Motor neuron (in vitro differentiated cells): ENCODE data around the gene RRP1B. TPM values are rescaled to one million over a fixed set of nuclear protein-coding genes. Genes with fewer than 3 reads are reported as not detected.
A peak's percentile ranks its signal among the peaks of the same experiment; 100 is the strongest.

Source experiments
- ATAC-seq, 8 experiments: fragments of 200-7000 bp; cut with Tn5 transposase; replicated peaks in 6 of 8; 2 replicates each; pipeline ENCODE4 v1.8.0; 2021; ENCODE audit warnings: mild to moderate bottlenecking in 8 of 8, moderate library complexity in 8 of 8
- H3K27ac ChIP-seq, 2 donors: fragments of 250-450 bp; sonication (Bioruptor Pico); 2 replicates each; pipeline ENCODE4 v1.9.0; 2021; ENCODE audit warnings: antibody characterized with exemption in 2 of 2, mild to moderate bottlenecking in 2 of 2, moderate library complexity in 1 of 2
- H3K4me1 ChIP-seq, 2 donors: fragments of 250-450 bp; sonication (Bioruptor Pico); replicated peaks in 1 of 2; 2 replicates each; pipeline ENCODE4 v1.6.1; 2021; ENCODE audit warnings: antibody characterized with exemption in 2 of 2, mild to moderate bottlenecking in 2 of 2, moderate library complexity in 1 of 2
- H3K4me3 ChIP-seq, 5 donors: fragments of 250-450 bp; sonication (Bioruptor Pico); 2 replicates each; pipeline ENCODE4 v1.9.0; 2021; ENCODE audit warnings: antibody characterized with exemption in 5 of 5, mild to moderate bottlenecking in 5 of 5, moderate library complexity in 4 of 5
- WGBS, 10 experiments: fragments of 450-650 bp; shearing (Covaris generic); methylation state at CpG; one replicate each; pipeline ENCODE4 v1.0.0; 2022; 5-methylcytosine and 5-hydroxymethylcytosine counted together
- in situ Hi-C, 9 experiments: fragments of 400-800 bp; cut with MboI; loops; one replicate each; pipeline ENCODE4 v1.15.0; 2021; ENCODE audit warnings: low sequenced_read_pairs in 9 of 9, low pct_unique_long_range_greater_than_20kb in 2 of 9; ENCODE audit not compliant: unreplicated experiment in 9 of 9
- total RNA-seq, 8 experiments: library from RNA; unstranded; fragments of 300-600 nt; gene quantifications; 2 replicates each; pipeline versions ENCODE4 v1.2.3 to v1.2.4, GENCODE V29; 2022

The RRP1B gene
- total RNA-seq, 8 experiments from 2014 or later = 14.0 to 45.9 (median 23.5) TPM

GRCh38 chr21:43626390-43626789, 33.0 kb upstream of the RRP1B start:
- Histone ChIP-seq H3K27ac (no peak overlapping the region), H3K4me3 (no peak overlapping the region), H3K4me1 (no peaks in the 10 kb centered on the region)
- ATAC-seq = no peak
- in situ Hi-C loops = no loop called here
- 0 to 100% (median 55%) methylated on average over 1 to 3 of the region's 3 CpGs for WGBS, 10 experiments

GRCh38 chr21:43627527-43627926, 31.8 kb upstream of the RRP1B start:
- in situ Hi-C loops = no loop called here
- no peak for ATAC-seq
- WGBS, 10 experiments = 27 to 100% (median 55%) methylated on average over 1 to 2 of the region's 2 CpGs; no CpG with 5 or more reads in 2 of the 10 experiments
- no peak overlapping the region for H3K27ac ChIP-seq
- H3K4me1 ChIP-seq = no peaks in the 10 kb centered on the region
- no peak overlapping the region for H3K4me3 ChIP-seq

- no peak overlapping the region for H3K27ac ChIP-seq
- ATAC-seq = no peak
- peaks cover 2 to 5% of the 10 kb centered on the region in 2 donors for H3K4me1 ChIP-seq
- in situ Hi-C loops = no loop called here
- 70 to 100% (median 87%) methylated on average over 2 to 7 of the region's 14 CpGs; no CpG with 5 or more reads in 1 of the 10 experiments for WGBS, 10 experiments
- no peak overlapping the region for H3K4me3 ChIP-seq
Measured at GRCh38 chr21:43631411-43632107, 27.8 kb upstream of the RRP1B start.

- peaks cover 2 to 5% of the 10 kb centered on the region in 2 donors for H3K4me1 ChIP-seq
- ATAC-seq = no peak
- in situ Hi-C loops = no loop called here
- WGBS, 10 experiments = 79 to 100% (median 86%) methylated on average over 1 to 3 of the region's 5 CpGs; no CpG with 5 or more reads in 7 of the 10 experiments
- H3K27ac ChIP-seq = no peak overlapping the region
- no peak overlapping the region for H3K4me3 ChIP-seq
Measured at GRCh38 chr21:43632373-43632905, 26.9 kb upstream of the RRP1B start.

GRCh38 chr21:43634618-43635017, 24.7 kb upstream of the RRP1B start:
- 33 to 83% (median 61%) methylated on average over 2 to 5 of the region's 5 CpGs; no CpG with 5 or more reads in 2 of the 10 experiments for WGBS, 10 experiments
- Histone ChIP-seq H3K4me3 (no peak overlapping the region), H3K4me1 (peaks cover 2 to 5% of the 10 kb centered on the region in 2 donors), H3K27ac (no peak overlapping the region)
- in situ Hi-C loops = no loop called here
- ATAC-seq = peak in 7 of 8 experiments; percentile 43 to 73 (median 65)

GRCh38 chr21:43635436-43635835, 23.9 kb upstream of the RRP1B start:
- peak in 2 of 8 experiments; percentile 78 to 79 for ATAC-seq
- WGBS, 10 experiments = 34 to 100% (median 93%) methylated on average over 1 to 7 of the region's 7 CpGs
- Histone ChIP-seq H3K4me1 (peaks cover 2 to 5% of the 10 kb centered on the region in 2 donors), H3K27ac (no peak overlapping the region), H3K4me3 (no peak overlapping the region)
- in situ Hi-C loops = no loop called here

- 85 to 100% (median 100%) methylated on average over 1 to 3 of the region's 3 CpGs; no CpG with 5 or more reads in 1 of the 10 experiments for WGBS, 10 experiments
- Histone ChIP-seq H3K4me1 (peaks cover 2 to 5% of the 10 kb centered on the region in 2 donors), H3K27ac (no peak overlapping the region), H3K4me3 (no peak overlapping the region)
- in situ Hi-C loops = no loop called here
- ATAC-seq = no peak
Measured at GRCh38 chr21:43637530-43638158, 21.7 kb upstream of the RRP1B start.

GRCh38 chr21:43639470-43640353, 19.6 kb upstream of the RRP1B start:
- Histone ChIP-seq H3K4me1 (peaks cover 0 to 2% of the 10 kb centered on the region in 2 donors), H3K27ac (no peak overlapping the region), H3K4me3 (no peak overlapping the region)
- in situ Hi-C loops = no loop called here
- peak in 2 of 8 experiments; percentile 20 to 54 for ATAC-seq
- WGBS, 10 experiments = 43 to 87% (median 67%) methylated on average over 1 to 7 of the region's 7 CpGs

- in situ Hi-C loops = no loop called here
- no peak overlapping the region for H3K27ac ChIP-seq
- no peak overlapping the region for H3K4me3 ChIP-seq
- no peaks in the 10 kb centered on the region for H3K4me1 ChIP-seq
- no peak for ATAC-seq
- WGBS, 10 experiments = 65 to 100% (median 85%) methylated on average over 1 to 3 of the region's 3 CpGs
Measured at GRCh38 chr21:43640400-43640799, 19.0 kb upstream of the RRP1B start.

- 50 to 100% (median 79%) methylated on average over 1 to 2 of the region's 4 CpGs; no CpG with 5 or more reads in 4 of the 10 experiments for WGBS, 10 experiments
Measured at GRCh38 chr21:43643193-43643592, 16.2 kb upstream of the RRP1B start.

GRCh38 chr21:43644071-43644470, 15.3 kb upstream of the RRP1B start:
- H3K27ac ChIP-seq = no peak overlapping the region
- in situ Hi-C loops = no loop called here
- WGBS, 10 experiments = 63 to 100% (median 90%) methylated on average over 1 to 4 of the region's 4 CpGs; no CpG with 5 or more reads in 1 of the 10 experiments
- no peak for ATAC-seq
- H3K4me1 ChIP-seq = peaks cover 2 to 3% of the 10 kb centered on the region in 2 donors
- H3K4me3 ChIP-seq = no peak overlapping the region

More at GRCh38 chr21:43643193-43643592, 16.2 kb upstream of the RRP1B start:
- ATAC-seq = no peak
- peaks cover 2 to 3% of the 10 kb centered on the region in 2 donors for H3K4me1 ChIP-seq
- in situ Hi-C loops = no loop called here
- no peak overlapping the region for H3K4me3 ChIP-seq
- no peak overlapping the region for H3K27ac ChIP-seq

- ATAC-seq = no peak
- WGBS, 10 experiments = 20 to 100% (median 78%) methylated on average over 1 to 6 of the region's 6 CpGs; no CpG with 5 or more reads in 1 of the 10 experiments
Measured at GRCh38 chr21:43644609-43645008, 14.8 kb upstream of the RRP1B start.

More at GRCh38 chr21:43644609-43645008, 14.8 kb upstream of the RRP1B start:
- no peak overlapping the region for H3K4me3 ChIP-seq
- in situ Hi-C loops = no loop called here
- H3K27ac ChIP-seq = no peak overlapping the region
- peaks cover 2 to 3% of the 10 kb centered on the region in 2 donors for H3K4me1 ChIP-seq
